Neural cell (in vitro differentiated cells): ENCODE data around the gene KNSTRN. TPM values are rescaled to one million over a fixed set of nuclear protein-coding genes. Genes with fewer than 3 reads are reported as not detected.

ENCODE experiments used
- H2AFZ ChIP-seq: fragments of 200-600, 300-800 bp; sonication (generic), shearing (Covaris generic); 2 replicates; pipeline ENCODE4 v1.6.0; 2014; ENCODE audit warnings: low read depth, mild to moderate bottlenecking, antibody characterized with exemption, low read length, moderate library complexity
- H3F3A ChIP-seq: fragments of 200-600 bp; shearing (Covaris generic); 2 replicates; pipeline ENCODE4 v1.6.1; 2016; ENCODE audit warnings: mild to moderate bottlenecking, moderate library complexity, mixed read lengths, antibody characterized with exemption, low read length; ENCODE audit not compliant: insufficient read depth, poor library complexity, severe bottlenecking
- H3K27ac ChIP-seq: fragments of 200-600, 300-800 bp; sonication (generic), shearing (Covaris generic); 2 replicates; pipeline ENCODE4 v1.5.1; 2014; ENCODE audit warnings: mild to moderate bottlenecking, low read length, moderate library complexity
- H3K27me3 ChIP-seq: fragments of 300-800, 200-600 bp; sonication (generic), shearing (Covaris generic); 2 replicates; pipeline ENCODE4 v1.6.0; 2014; ENCODE audit warnings: mild to moderate bottlenecking, low read depth, low read length, moderate library complexity; ENCODE audit not compliant: insufficient read depth
- H3K36me3 ChIP-seq: fragments of 300-800, 200-600 bp; sonication (generic), shearing (Covaris generic); 2 replicates; pipeline ENCODE4 v1.5.1; 2014; ENCODE audit warnings: mild to moderate bottlenecking, antibody characterized with exemption, low read length, moderate library complexity; ENCODE audit not compliant: insufficient read depth
- H3K4me2 ChIP-seq: fragments of 300-800, 200-600 bp; sonication (generic), shearing (Covaris generic); 2 replicates; pipeline ENCODE4 v1.6.0; 2014; ENCODE audit warnings: mild to moderate bottlenecking, low read length
- H3K4me3 ChIP-seq: fragments of 300-800, 200-600 bp; sonication (generic), shearing (Covaris generic); 2 replicates; pipeline ENCODE4 v1.5.1; 2014; ENCODE audit warnings: mild to moderate bottlenecking, low read length, moderate library complexity
- H3K79me2 ChIP-seq: fragments of 200-600 bp; shearing (Covaris generic); replicated peaks from 2 replicates; pipeline ENCODE4 v1.6.0; 2014; ENCODE audit warnings: mild to moderate bottlenecking, low read length, moderate library complexity; ENCODE audit not compliant: insufficient read depth
- H3K9ac ChIP-seq: fragments of 300-800, 200-600 bp; sonication (generic), shearing (Covaris generic); 2 replicates; pipeline ENCODE4 v1.6.1; 2016; ENCODE audit warnings: mild to moderate bottlenecking, low read length, mixed read lengths
- H3K9me2 ChIP-seq: fragments of 200-600 bp; shearing (Covaris generic); 2 replicates; pipeline ENCODE4 v1.6.1; 2016; ENCODE audit warnings: mild to moderate bottlenecking, low read length, mixed read lengths; ENCODE audit not compliant: insufficient read depth
- H3K9me3 ChIP-seq: fragments of 200-600, 300-800 bp; sonication (generic), shearing (Covaris generic); 2 replicates; pipeline ENCODE4 v1.6.1; 2016; ENCODE audit warnings: mild to moderate bottlenecking, mixed run types, low read length, moderate library complexity, mixed read lengths
- H4K20me1 ChIP-seq: fragments of 200-600 bp; shearing (Covaris generic); 2 replicates; pipeline ENCODE4 v1.6.1; 2016; ENCODE audit warnings: mild to moderate bottlenecking, mixed run types; ENCODE audit not compliant: insufficient read depth
- CTCF ChIP-seq: fragments of 450-650 bp; IDR thresholded peaks from 2 replicates; pipeline ENCODE4 v1.5.1; 2014; ENCODE audit warnings: antibody characterized with exemption, mild to moderate bottlenecking, moderate library complexity; ENCODE audit not compliant: poor library complexity, severe bottlenecking
- EP300 ChIP-seq: fragments of 450-650 bp; conservative IDR thresholded peaks from 2 replicates; pipeline ENCODE4 v1.6.1; 2014; ENCODE audit warnings: antibody characterized with exemption, mild to moderate bottlenecking, moderate library complexity; ENCODE audit not compliant: poor library complexity, severe bottlenecking
- EZH2 ChIP-seq: fragments of 200-600, 300-800 bp; shearing (Covaris generic), sonication (generic); IDR thresholded peaks from 2 replicates; pipeline ENCODE4 v1.6.1; 2014; ENCODE audit warnings: antibody characterized with exemption, low read length, borderline replicate concordance, mild to moderate bottlenecking; ENCODE audit not compliant: insufficient read depth, poor library complexity, severe bottlenecking
- MXI1 ChIP-seq: fragments of 450-650 bp; conservative IDR thresholded peaks from 2 replicates; pipeline ENCODE4 v1.6.1; 2014; ENCODE audit warnings: antibody characterized with exemption, mild to moderate bottlenecking; ENCODE audit not compliant: poor library complexity, severe bottlenecking
- POLR2AphosphoS5 ChIP-seq: IDR thresholded peaks from 2 replicates; pipeline ENCODE4 v1.6.1; 2012
- RAD21 ChIP-seq: fragments of 450-650 bp; conservative IDR thresholded peaks from 2 replicates; pipeline ENCODE4 v1.6.1; 2014; ENCODE audit warnings: antibody characterized with exemption, mild to moderate bottlenecking, moderate library complexity
- REST ChIP-seq: IDR thresholded peaks from 2 replicates; pipeline ENCODE4 v1.6.1; 2012; ENCODE audit warnings: borderline replicate concordance
- SMC3 ChIP-seq: fragments of 450-650 bp; conservative IDR thresholded peaks from 2 replicates; pipeline ENCODE4 v1.6.1; 2014; ENCODE audit warnings: antibody characterized with exemption, mild to moderate bottlenecking, moderate library complexity; ENCODE audit not compliant: poor library complexity
- TAF1 ChIP-seq: IDR thresholded peaks from 2 replicates; pipeline ENCODE4 v1.6.1; 2012; ENCODE audit warnings: low read depth
- polyA plus RNA-seq: library from polyadenylated mRNA; depleted of rRNA; stranded (reverse); fragments of >200 nt; gene quantifications from 2 replicates; pipeline ENCODE4 v1.2.3, GENCODE V29; 2014

Gene KNSTRN
- polyA plus RNA-seq, 1 donor from 2014 or later = 38.3 TPM

GRCh38 chr15:40352281-40352901 lies 30.1 kb upstream of the KNSTRN start:
- Histone ChIP-seq H3K4me3 (no peak overlapping the region), H2AFZ (no peak overlapping the region), H3K4me2 (no peak overlapping the region), H3K27ac (no peak overlapping the region), H4K20me1 (no peaks in the 10 kb centered on the region), H3K36me3 (no peaks in the 10 kb centered on the region), H3K79me2 (no peaks in the 10 kb centered on the region), H3K9ac (no peak overlapping the region), H3K9me2 (no peaks in the 10 kb centered on the region), H3K27me3 (no peaks in the 10 kb centered on the region), H3K9me3 (no peaks in the 10 kb centered on the region), H3F3A (no peaks in the 10 kb centered on the region)
- no peak for TF ChIP-seq TAF1
- no peak for TF ChIP-seq EZH2
- TF ChIP-seq RAD21 = no peak
- no peak for TF ChIP-seq EP300

GRCh38 chr15:40353697-40354096 lies 28.8 kb upstream of the KNSTRN start:
- H3K27ac ChIP-seq = no peak overlapping the region
- H3K36me3 ChIP-seq = no peaks in the 10 kb centered on the region
- H3K9me3 ChIP-seq = no peaks in the 10 kb centered on the region
- H3K79me2 ChIP-seq = no peaks in the 10 kb centered on the region
- H3K4me3 ChIP-seq = no peak overlapping the region
- H3K27me3 ChIP-seq = no peaks in the 10 kb centered on the region
- H3K9ac ChIP-seq = no peak overlapping the region
- no peak overlapping the region for H2AFZ ChIP-seq
- H4K20me1 ChIP-seq = no peaks in the 10 kb centered on the region
- H3K9me2 ChIP-seq = no peaks in the 10 kb centered on the region
- TF ChIP-seq POLR2AphosphoS5 (no peak), EZH2 (no peak), REST (no peak), TAF1 (no peak), SMC3 (no peak), EP300 (no peak), MXI1 (no peak), CTCF (no peak), RAD21 (no peak)
- H3F3A ChIP-seq = no peaks in the 10 kb centered on the region
- no peak overlapping the region for H3K4me2 ChIP-seq
